Inferior parietal cortex (tissue), 1 donor: ENCODE measurements around the gene FBXO21.
"Not testable (repeated sequence)": the region's sequence is repeated elsewhere in the genome, so short reads cannot be mapped to it uniquely, and the experiment has no call there.

Experiments
- DNase-seq: peaks from one replicate; pipeline ENCODE4 v3.0.0-alpha.2; 2016; ENCODE audit errors: extremely low spot score

Gene FBXO21

GRCh38 chr12:117104003-117104402 is 86.3 kb downstream of the FBXO21 start:
- DNase-seq = not testable (repeated sequence)

GRCh38 chr12:117102800-117103181 is 87.5 kb downstream of the FBXO21 start:
- DNase-seq = no peak

GRCh38 chr12:117101953-117102799 is 88.1 kb downstream of the FBXO21 start:
- no peak for DNase-seq

- DNase-seq = no peak
Observed at GRCh38 chr12:117100851-117101673, 89.2 kb downstream of the FBXO21 start.

- no peak for DNase-seq
Observed at GRCh38 chr12:117100251-117100650, 90.0 kb downstream of the FBXO21 start.

GRCh38 chr12:117098361-117099217 is 91.7 kb downstream of the FBXO21 start:
- DNase-seq = no peak

GRCh38 chr12:117098024-117098360 is 92.3 kb downstream of the FBXO21 start:
- DNase-seq = no peak

- DNase-seq = no peak
Observed at GRCh38 chr12:117097159-117097558, 93.1 kb downstream of the FBXO21 start.

GRCh38 chr12:117096501-117097042 is 93.7 kb downstream of the FBXO21 start:
- DNase-seq = no peak

GRCh38 chr12:117095191-117095590 is 95.1 kb downstream of the FBXO21 start:
- not testable (repeated sequence) for DNase-seq

- DNase-seq = no peak
Observed at GRCh38 chr12:117093918-117094630, 96.2 kb downstream of the FBXO21 start.

GRCh38 chr12:117093431-117093830 is 96.8 kb downstream of the FBXO21 start:
- DNase-seq = no peak

- DNase-seq = no peak
Observed at GRCh38 chr12:117092886-117093285, 97.4 kb downstream of the FBXO21 start.

- no peak for DNase-seq
Observed at GRCh38 chr12:117092511-117092780, 97.8 kb downstream of the FBXO21 start.
